ENCODE results near the gene SPCS1. TPM values are rescaled to one million over a fixed set of nuclear protein-coding genes. Genes with fewer than 3 reads are reported as not detected.
"Not testable (repeated sequence)": the region's sequence is repeated elsewhere in the genome, so short reads cannot be mapped to it uniquely, and the experiment has no call there.

Gene SPCS1
- total and polyA plus RNA-seq, 9 of the 15 experiments (the other 6 are each of a cell fraction or from before 2014, with no cell fraction given), result 73.9 to 567 (median 127) TPM

- H4K20me1 ChIP-seq (replicated peaks; ENCODE audit: control insufficient read depth, insufficient read depth, low read length); H3K4me3 ChIP-seq; ATAC-seq; H3K9me3 ChIP-seq (replicated peaks; ENCODE audit: control insufficient read depth, insufficient read depth, low read depth, low read length); BruUV-seq (replicated peaks); H3K27ac ChIP-seq (ENCODE audit: extremely low read depth, low read depth, low read length); CTCF ChIA-PET (ENCODE audit: low intra/inter-chr PET ratio); H3K4me2 ChIP-seq (ENCODE audit: insufficient read depth, low read length); H3K27me3 ChIP-seq (ENCODE audit: control insufficient read depth in 2 of 2, insufficient read depth in 2 of 2, low read length in 2 of 2); DNase-seq (ENCODE audit: extremely low read depth in 1 of 4, low spot score in 3 of 4); H2AFZ ChIP-seq (ENCODE audit: low read depth, low read length); in situ Hi-C loops (cut with MboI); H3K9me1 ChIP-seq (ENCODE audit: control insufficient read depth, insufficient read depth, low read length); intact Hi-C loops (cut with micrococcal nuclease); FAIRE-seq; H3K9ac ChIP-seq (ENCODE audit: insufficient read depth in 1 of 2, low read depth in 2 of 2, low read length in 2 of 2); POLR2A ChIA-PET: not testable (repeated sequence)
- 60% methylated on average over 3 of the region's 3 CpGs for WGBS (ENCODE audit: insufficient coverage, low coverage, missing lambda C conversion rate)
- peak; percentile 51; the same call in 1 of the 2 replicates for TF ChIP-seq ZNF766 (CRISPR knock-in tag; conservative IDR thresholded peaks at IDR 0.05)
- Histone ChIP-seq H3K4me1 (replicated peaks in 1 of 2; ENCODE audit: control insufficient read depth in 2 of 2, insufficient read depth in 2 of 2, low read length in 2 of 2) (peaks cover 0 to 16% of the 10 kb centered on the region in 2 experiments; a peak in 2 of 5 replicates), H3K79me2 (ENCODE audit: control insufficient read depth, insufficient read depth, low read length) (peaks cover 13% of the 10 kb centered on the region), H3K36me3 (ENCODE audit: control insufficient read depth, insufficient read depth, low read length) (peaks cover 63% of the 10 kb centered on the region; the same call in 2 of the 3 replicates)
Observed at GRCh38 chr3:52676201-52676600, 29.7 kb upstream of the SPCS1 start.

- no peak for ATAC-seq
- 94% methylated on average over 6 of the region's 6 CpGs for WGBS (ENCODE audit: insufficient coverage, low coverage, missing lambda C conversion rate)
- FAIRE-seq, result no peak
- DNase-seq (ENCODE audit: extremely low read depth in 1 of 4, low spot score in 3 of 4), result no peak
- Histone ChIP-seq H3K36me3 (ENCODE audit: control insufficient read depth, insufficient read depth, low read length) (peaks cover 52% of the 10 kb centered on the region; the same call in 2 of the 3 replicates), H3K9me3 (replicated peaks; ENCODE audit: control insufficient read depth, insufficient read depth, low read depth, low read length) (no peaks in the 10 kb centered on the region), H4K20me1 (replicated peaks; ENCODE audit: control insufficient read depth, insufficient read depth, low read length) (no peaks in the 10 kb centered on the region), H3K79me2 (ENCODE audit: control insufficient read depth, insufficient read depth, low read length) (peaks cover 28% of the 10 kb centered on the region), H3K27ac (ENCODE audit: extremely low read depth, low read depth, low read length) (no peak overlapping the region), H2AFZ (ENCODE audit: low read depth, low read length) (no peak overlapping the region), H3K4me2 (ENCODE audit: insufficient read depth, low read length) (no peak overlapping the region), H3K9ac (ENCODE audit: insufficient read depth in 1 of 2, low read depth in 2 of 2, low read length in 2 of 2) (no peak overlapping the region), H3K27me3 (ENCODE audit: control insufficient read depth in 2 of 2, insufficient read depth in 2 of 2, low read length in 2 of 2) (no peaks in the 10 kb centered on the region), H3K4me1 (replicated peaks in 1 of 2; ENCODE audit: control insufficient read depth in 2 of 2, insufficient read depth in 2 of 2, low read length in 2 of 2) (peaks cover 0 to 25% of the 10 kb centered on the region in 2 experiments; a peak in 2 of 5 replicates), H3K9me1 (ENCODE audit: control insufficient read depth, insufficient read depth, low read length) (no peaks in the 10 kb centered on the region), H3K4me3 (no peak overlapping the region)
- ChIA-PET POLR2A (interaction anchor here (0.8 to 1.1 kb wide), 2 partner anchors 12 to 96 kb away, joined by 3 read pairs; no protein-coding TSS in a partner anchor), CTCF (ENCODE audit: low intra/inter-chr PET ratio) (no interaction called here)
- in situ Hi-C loops (cut with MboI) (no loop called here), intact Hi-C loops (cut with micrococcal nuclease) (no loop called here)
- BruUV-seq (replicated peaks), result no TSS peak
- no peak for TF ChIP-seq TAF7 (tag; IDR thresholded peaks at IDR 0.05)
- TF ChIP-seq VEZF1 (CRISPR knock-in tag; IDR thresholded peaks at IDR 0.05), result no peak
- no peak for TF ChIP-seq YBX1 (IDR thresholded peaks at IDR 0.05)
- no peak for TF ChIP-seq MTF1 (CRISPR knock-in tag; IDR thresholded peaks at IDR 0.05; ENCODE audit: borderline replicate concordance)
- no peak for TF ChIP-seq HNRNPUL1 (IDR thresholded peaks at IDR 0.05; ENCODE audit: low read length)
- TF ChIP-seq ZBTB34 (CRISPR knock-in tag; IDR thresholded peaks at IDR 0.05), result no peak
- no peak for TF ChIP-seq CBFB (CRISPR knock-in tag; IDR thresholded peaks at IDR 0.05)
- no peak for TF ChIP-seq ETS1 (conservative IDR thresholded peaks at IDR 0.05; ENCODE audit: control insufficient read depth, low read depth, low read length)
- TF ChIP-seq ZNF316 (IDR thresholded peaks at IDR 0.05), result peak; percentile 72
Observed at GRCh38 chr3:52678265-52679198, 27.4 kb upstream of the SPCS1 start.

All from K562 (cell line).